ENCODE measurements around the gene CCDC127.

CCDC127 gene

GRCh38 chr5:184471-184870, 33.5 kb downstream of the CCDC127 start:
- TF ChIP-seq TCF12 (IDR thresholded peaks at IDR 0.05; ENCODE audit: low read depth): no peak
- no peak for TF ChIP-seq TEAD4 (IDR thresholded peaks at IDR 0.05)
- no peak for TF ChIP-seq EP300 (IDR thresholded peaks at IDR 0.05; ENCODE audit: borderline replicate concordance)
- TF ChIP-seq CEBPB (IDR thresholded peaks at IDR 0.05): no peak
- no peak for TF ChIP-seq MAX (IDR thresholded peaks at IDR 0.05)
- TF ChIP-seq NFIC (IDR thresholded peaks at IDR 0.05): no peak
- no peak for TF ChIP-seq TAF1 (IDR thresholded peaks at IDR 0.05; ENCODE audit: low read depth)
- TF ChIP-seq YY1 (IDR thresholded peaks at IDR 0.05; ENCODE audit: low read depth): no peak
- TF ChIP-seq ZBTB7A (IDR thresholded peaks at IDR 0.05; ENCODE audit: low read depth): no peak

- no peak for TF ChIP-seq TCF12 (IDR thresholded peaks at IDR 0.05; ENCODE audit: low read depth)
- TF ChIP-seq FOXM1 (IDR thresholded peaks at IDR 0.05; ENCODE audit: borderline replicate concordance, low read depth): no peak
- TF ChIP-seq ZBTB7A (IDR thresholded peaks at IDR 0.05; ENCODE audit: low read depth): no peak
- TF ChIP-seq USF1 (IDR thresholded peaks at IDR 0.05): no peak
- no peak for TF ChIP-seq MAX (IDR thresholded peaks at IDR 0.05)
Observed at GRCh38 chr5:182126-182525, 35.8 kb downstream of the CCDC127 start.

GRCh38 chr5:181566-181965, 36.4 kb downstream of the CCDC127 start:
- TF ChIP-seq TEAD4 (IDR thresholded peaks at IDR 0.05): no peak
- no peak for TF ChIP-seq EGR1 (IDR thresholded peaks at IDR 0.05)
- TF ChIP-seq FOXM1 (IDR thresholded peaks at IDR 0.05; ENCODE audit: borderline replicate concordance, low read depth): no peak
- TF ChIP-seq CREB1 (IDR thresholded peaks at IDR 0.05; ENCODE audit: low read depth): no peak
- TF ChIP-seq MAX (IDR thresholded peaks at IDR 0.05): no peak
- TF ChIP-seq EP300 (IDR thresholded peaks at IDR 0.05; ENCODE audit: borderline replicate concordance): no peak
- no peak for TF ChIP-seq REST (IDR thresholded peaks at IDR 0.05; ENCODE audit: low read depth)
- TF ChIP-seq TAF1 (IDR thresholded peaks at IDR 0.05; ENCODE audit: low read depth): no peak
- no peak for TF ChIP-seq NFIC (IDR thresholded peaks at IDR 0.05)
- TF ChIP-seq ZBTB7A (IDR thresholded peaks at IDR 0.05; ENCODE audit: low read depth): no peak
- no peak for TF ChIP-seq USF1 (IDR thresholded peaks at IDR 0.05)
- TF ChIP-seq YY1 (IDR thresholded peaks at IDR 0.05; ENCODE audit: low read depth): no peak
- TF ChIP-seq TCF12 (IDR thresholded peaks at IDR 0.05; ENCODE audit: low read depth): no peak
- no peak for TF ChIP-seq RAD21 (IDR thresholded peaks at IDR 0.05; ENCODE audit: low read depth)
- TF ChIP-seq CEBPB (IDR thresholded peaks at IDR 0.05): no peak

- TF ChIP-seq TCF12 (IDR thresholded peaks at IDR 0.05; ENCODE audit: low read depth) (no peak), REST (IDR thresholded peaks at IDR 0.05; ENCODE audit: low read depth) (no peak), MAX (IDR thresholded peaks at IDR 0.05) (no peak), YY1 (IDR thresholded peaks at IDR 0.05; ENCODE audit: low read depth) (no peak), TAF1 (IDR thresholded peaks at IDR 0.05; ENCODE audit: low read depth) (no peak), CEBPB (IDR thresholded peaks at IDR 0.05) (no peak), EP300 (IDR thresholded peaks at IDR 0.05; ENCODE audit: borderline replicate concordance) (no peak), TEAD4 (IDR thresholded peaks at IDR 0.05) (no peak), CREB1 (IDR thresholded peaks at IDR 0.05; ENCODE audit: low read depth) (no peak), FOXM1 (IDR thresholded peaks at IDR 0.05; ENCODE audit: borderline replicate concordance, low read depth) (no peak), EGR1 (IDR thresholded peaks at IDR 0.05) (no peak), USF1 (IDR thresholded peaks at IDR 0.05) (no peak), RAD21 (IDR thresholded peaks at IDR 0.05; ENCODE audit: low read depth) (no peak), ZBTB7A (IDR thresholded peaks at IDR 0.05; ENCODE audit: low read depth) (no peak), NFIC (IDR thresholded peaks at IDR 0.05) (no peak)
Observed at GRCh38 chr5:181160-181559, 36.8 kb downstream of the CCDC127 start.

GRCh38 chr5:180286-180918, 37.6 kb downstream of the CCDC127 start:
- TF ChIP-seq MAX (IDR thresholded peaks at IDR 0.05) (no peak), TEAD4 (IDR thresholded peaks at IDR 0.05) (no peak), EGR1 (IDR thresholded peaks at IDR 0.05) (no peak), REST (IDR thresholded peaks at IDR 0.05; ENCODE audit: low read depth) (no peak), USF1 (IDR thresholded peaks at IDR 0.05) (no peak), RAD21 (IDR thresholded peaks at IDR 0.05; ENCODE audit: low read depth) (no peak), CREB1 (IDR thresholded peaks at IDR 0.05; ENCODE audit: low read depth) (no peak), CEBPB (IDR thresholded peaks at IDR 0.05) (no peak), NFIC (IDR thresholded peaks at IDR 0.05) (no peak)
